Neural cell (in vitro differentiated cells): Measurements from ENCODE around the gene HES6.

Experiments used
- CTCF ChIP-seq: fragments of 450-650 bp; IDR thresholded peaks from 2 replicates; pipeline ENCODE4 v1.5.1; 2014; ENCODE audit warnings: antibody characterized with exemption, mild to moderate bottlenecking, moderate library complexity; ENCODE audit not compliant: poor library complexity, severe bottlenecking
- EP300 ChIP-seq: fragments of 450-650 bp; conservative IDR thresholded peaks from 2 replicates; pipeline ENCODE4 v1.6.1; 2014; ENCODE audit warnings: antibody characterized with exemption, mild to moderate bottlenecking, moderate library complexity; ENCODE audit not compliant: poor library complexity, severe bottlenecking
- POLR2AphosphoS5 ChIP-seq: IDR thresholded peaks from 2 replicates; pipeline ENCODE4 v1.6.1; 2012
- RAD21 ChIP-seq: fragments of 450-650 bp; conservative IDR thresholded peaks from 2 replicates; pipeline ENCODE4 v1.6.1; 2014; ENCODE audit warnings: antibody characterized with exemption, mild to moderate bottlenecking, moderate library complexity
- SMC3 ChIP-seq: fragments of 450-650 bp; conservative IDR thresholded peaks from 2 replicates; pipeline ENCODE4 v1.6.1; 2014; ENCODE audit warnings: antibody characterized with exemption, mild to moderate bottlenecking, moderate library complexity; ENCODE audit not compliant: poor library complexity

- TF ChIP-seq CTCF (no peak), RAD21 (no peak), EP300 (no peak), POLR2AphosphoS5 (no peak), SMC3 (no peak)
These were observed 1.2 kb upstream of the HES6 start for GRCh38 chr2:238240757-238241711.
